ENCODE measurements around the gene WDR82.

DNA sequence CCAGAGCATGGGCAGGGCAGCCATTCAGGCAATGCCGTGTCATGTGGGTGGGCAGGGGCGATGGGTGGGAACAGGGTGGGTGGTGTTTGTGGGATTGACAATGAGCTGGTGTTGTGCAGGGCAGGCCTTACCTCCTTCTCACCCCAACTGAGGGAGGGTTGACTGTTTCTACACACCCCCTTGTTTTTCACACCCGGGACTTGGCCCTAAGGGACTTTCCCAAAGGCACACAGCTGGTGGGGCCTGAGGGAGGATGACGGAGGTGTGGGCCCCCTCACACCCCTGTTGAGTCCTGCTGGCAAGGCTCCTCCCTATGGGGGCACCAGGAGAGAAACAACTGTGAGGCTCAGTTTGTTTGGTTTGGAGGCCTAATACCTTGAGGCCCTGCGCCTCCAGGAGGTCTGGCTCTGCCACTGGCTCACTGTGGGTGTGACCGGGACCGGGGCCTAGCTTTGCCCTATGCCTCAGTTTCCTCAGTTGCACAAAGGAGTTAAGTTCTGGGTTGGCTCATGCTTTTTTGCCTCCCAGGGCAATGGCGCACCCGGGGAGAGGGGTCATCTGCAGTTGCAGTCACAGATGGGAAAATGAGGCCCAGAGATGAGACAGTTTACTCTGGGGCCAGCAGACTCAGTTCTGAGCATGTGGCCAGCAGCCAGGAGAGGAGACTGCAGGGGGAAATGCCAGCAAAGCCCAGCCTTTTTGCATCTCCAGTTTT, 32.6 kb upstream of the WDR82 start:
- TF ChIP-seq, protein P1, sequence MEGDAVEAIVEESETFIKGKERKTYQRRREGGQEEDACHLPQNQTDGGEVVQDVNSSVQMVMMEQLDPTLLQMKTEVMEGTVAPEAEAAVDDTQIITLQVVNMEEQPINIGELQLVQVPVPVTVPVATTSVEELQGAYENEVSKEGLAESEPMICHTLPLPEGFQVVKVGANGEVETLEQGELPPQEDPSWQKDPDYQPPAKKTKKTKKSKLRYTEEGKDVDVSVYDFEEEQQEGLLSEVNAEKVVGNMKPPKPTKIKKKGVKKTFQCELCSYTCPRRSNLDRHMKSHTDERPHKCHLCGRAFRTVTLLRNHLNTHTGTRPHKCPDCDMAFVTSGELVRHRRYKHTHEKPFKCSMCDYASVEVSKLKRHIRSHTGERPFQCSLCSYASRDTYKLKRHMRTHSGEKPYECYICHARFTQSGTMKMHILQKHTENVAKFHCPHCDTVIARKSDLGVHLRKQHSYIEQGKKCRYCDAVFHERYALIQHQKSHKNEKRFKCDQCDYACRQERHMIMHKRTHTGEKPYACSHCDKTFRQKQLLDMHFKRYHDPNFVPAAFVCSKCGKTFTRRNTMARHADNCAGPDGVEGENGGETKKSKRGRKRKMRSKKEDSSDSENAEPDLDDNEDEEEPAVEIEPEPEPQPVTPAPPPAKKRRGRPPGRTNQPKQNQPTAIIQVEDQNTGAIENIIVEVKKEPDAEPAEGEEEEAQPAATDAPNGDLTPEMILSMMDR (IDR thresholded peaks at IDR 0.05; ENCODE audit: insufficient read depth, low read length), result no peak
- TF ChIP-seq GABPA (IDR thresholded peaks at IDR 0.05; ENCODE audit: low read depth) (no peak), POLR2AphosphoS5 (IDR thresholded peaks at IDR 0.05; ENCODE audit: low read depth) (no peak), SPI1 (IDR thresholded peaks at IDR 0.05; ENCODE audit: borderline replicate concordance, low read depth) (no peak)
- TF ChIP-seq, protein P2, sequence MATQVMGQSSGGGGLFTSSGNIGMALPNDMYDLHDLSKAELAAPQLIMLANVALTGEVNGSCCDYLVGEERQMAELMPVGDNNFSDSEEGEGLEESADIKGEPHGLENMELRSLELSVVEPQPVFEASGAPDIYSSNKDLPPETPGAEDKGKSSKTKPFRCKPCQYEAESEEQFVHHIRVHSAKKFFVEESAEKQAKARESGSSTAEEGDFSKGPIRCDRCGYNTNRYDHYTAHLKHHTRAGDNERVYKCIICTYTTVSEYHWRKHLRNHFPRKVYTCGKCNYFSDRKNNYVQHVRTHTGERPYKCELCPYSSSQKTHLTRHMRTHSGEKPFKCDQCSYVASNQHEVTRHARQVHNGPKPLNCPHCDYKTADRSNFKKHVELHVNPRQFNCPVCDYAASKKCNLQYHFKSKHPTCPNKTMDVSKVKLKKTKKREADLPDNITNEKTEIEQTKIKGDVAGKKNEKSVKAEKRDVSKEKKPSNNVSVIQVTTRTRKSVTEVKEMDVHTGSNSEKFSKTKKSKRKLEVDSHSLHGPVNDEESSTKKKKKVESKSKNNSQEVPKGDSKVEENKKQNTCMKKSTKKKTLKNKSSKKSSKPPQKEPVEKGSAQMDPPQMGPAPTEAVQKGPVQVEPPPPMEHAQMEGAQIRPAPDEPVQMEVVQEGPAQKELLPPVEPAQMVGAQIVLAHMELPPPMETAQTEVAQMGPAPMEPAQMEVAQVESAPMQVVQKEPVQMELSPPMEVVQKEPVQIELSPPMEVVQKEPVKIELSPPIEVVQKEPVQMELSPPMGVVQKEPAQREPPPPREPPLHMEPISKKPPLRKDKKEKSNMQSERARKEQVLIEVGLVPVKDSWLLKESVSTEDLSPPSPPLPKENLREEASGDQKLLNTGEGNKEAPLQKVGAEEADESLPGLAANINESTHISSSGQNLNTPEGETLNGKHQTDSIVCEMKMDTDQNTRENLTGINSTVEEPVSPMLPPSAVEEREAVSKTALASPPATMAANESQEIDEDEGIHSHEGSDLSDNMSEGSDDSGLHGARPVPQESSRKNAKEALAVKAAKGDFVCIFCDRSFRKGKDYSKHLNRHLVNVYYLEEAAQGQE (IDR thresholded peaks at IDR 0.05; ENCODE audit: insufficient replicate concordance, low read depth), result no peak
